NCI-H524 (cell line): ENCODE data around the gene ROM1.

ENCODE experiments used
- DNase-seq, 2 experiments: peaks; one replicate each; lab custom pipeline; 2025; lab: John Stamatoyannopoulos, UW

ROM1 gene

GRCh38 chr11:62588966-62589637 is 24.0 kb upstream of the ROM1 start:
- DNase-seq = no peak

GRCh38 chr11:62591448-62592145 is 21.5 kb upstream of the ROM1 start, which contains the start of gene TUT1:
TSS of gene TUT1 (minus strand) at chr11:62591523. CDS start at chr11:62591485, 38 bp downstream.
- DNase-seq = peak; percentile 96 to 99

GRCh38 chr11:62592146-62592815 is 20.8 kb upstream of the ROM1 start:
- DNase-seq = peak in 1 of 2 experiments; percentile 33

- no peak for DNase-seq
Measured at GRCh38 chr11:62592989-62593421, 20.1 kb upstream of the ROM1 start.

GRCh38 chr11:62593434-62594044 is 19.5 kb upstream of the ROM1 start:
- DNase-seq = peak in 1 of 2 experiments; percentile 59

- DNase-seq = no peak
Measured at GRCh38 chr11:62595124-62595523, 17.9 kb upstream of the ROM1 start.

GRCh38 chr11:62599069-62599696 is 13.9 kb upstream of the ROM1 start:
- DNase-seq = peak; percentile 84 to 91

- no peak for DNase-seq
Measured at GRCh38 chr11:62599901-62600300, 13.2 kb upstream of the ROM1 start.

GRCh38 chr11:62600367-62601121 is 12.5 kb upstream of the ROM1 start:
- DNase-seq = no peak

GRCh38 chr11:62601122-62601371 is 12.0 kb upstream of the ROM1 start:
- peak in 1 of 2 experiments; percentile 33 for DNase-seq

- peak; percentile 93 to 95 for DNase-seq
Measured at GRCh38 chr11:62601372-62602140, 11.5 kb upstream of the ROM1 start, which contains the start of gene MTA2. TSS of gene MTA2 (minus strand) at chr11:62601865. CDS start at chr11:62601450, 415 bp downstream.

- peak; percentile 46 to 57 for DNase-seq
Measured at GRCh38 chr11:62602141-62603071, 10.7 kb upstream of the ROM1 start.

GRCh38 chr11:62603072-62603408 is 10.0 kb upstream of the ROM1 start:
- no peak for DNase-seq

- DNase-seq = no peak
Measured at GRCh38 chr11:62603776-62604299, 9.2 kb upstream of the ROM1 start.

GRCh38 chr11:62604460-62605120 is 8.5 kb upstream of the ROM1 start:
- DNase-seq = no peak

GRCh38 chr11:62605467-62605866 is 7.6 kb upstream of the ROM1 start:
- DNase-seq = no peak

GRCh38 chr11:62605902-62606301 is 7.2 kb upstream of the ROM1 start:
- no peak for DNase-seq

- peak in 1 of 2 experiments; percentile 18 for DNase-seq
Measured at GRCh38 chr11:62607714-62608113, 5.3 kb upstream of the ROM1 start.

GRCh38 chr11:62608776-62609175 is 4.3 kb upstream of the ROM1 start:
- no peak for DNase-seq
